H1 (cell line): Measurements from ENCODE around the gene GPC6. TPM values are rescaled to one million over a fixed set of nuclear protein-coding genes. Genes with fewer than 3 reads are reported as not detected.

ENCODE experiments used
- CTCF ChIA-PET: fragments of 300-600 bp; sonication (Branson Sonifier 250); formaldehyde crosslinking; loops from one replicate; lab custom pipeline; 2021; ENCODE audit not compliant: partially characterized antibody; lab: Charles Lee
- POLR2A ChIA-PET: fragments of 300-600 bp; sonication (Branson Sonifier 250); formaldehyde crosslinking; loops from one replicate; lab custom pipeline; 2021; ENCODE audit warnings: inconsistent platforms; ENCODE audit not compliant: partially characterized antibody; lab: Charles Lee
- DNase-seq, 2 experiments: peaks; one replicate each; pipeline versions ENCODE4 v3.0.0 to v3.0.0-alpha.2; 2010 to 2022; ENCODE audit warnings: low spot score in 2 of 2, low read depth in 1 of 2, mixed read lengths in 1 of 2
- FAIRE-seq: peaks from 2 replicates; lab custom pipeline; 2011; peaks lifted over from hg19 to GRCh38; lab: Jason Lieb, UNC
- H2AFZ ChIP-seq: 2 replicates; pipeline ENCODE4 v1.8.1; 2012; ENCODE audit warnings: low read length, inconsistent platforms
- H2AK5ac ChIP-seq: 2 replicates; pipeline ENCODE4 v1.6.1; 2013; ENCODE audit warnings: low read depth, low read length
- H2BK120ac ChIP-seq: replicated peaks from 2 replicates; pipeline ENCODE3; 2013; ENCODE audit warnings: low read depth, low read length, inconsistent platforms
- H2BK12ac ChIP-seq: 2 replicates; pipeline ENCODE4 v1.6.1; 2013; ENCODE audit warnings: low read depth, low read length
- H2BK15ac ChIP-seq: 2 replicates; pipeline ENCODE4 v1.6.1; 2013; ENCODE audit warnings: low read length
- H2BK20ac ChIP-seq: 2 replicates; pipeline ENCODE4 v1.6.1; 2013; ENCODE audit warnings: low read length
- H2BK5ac ChIP-seq: 2 replicates; pipeline ENCODE4 v1.6.1; 2013; ENCODE audit warnings: low read depth, low read length
- H3K14ac ChIP-seq: 2 replicates; pipeline ENCODE4 v1.6.1; 2013; ENCODE audit warnings: inconsistent platforms; ENCODE audit not compliant: insufficient read length
- H3K18ac ChIP-seq: 2 replicates; pipeline ENCODE4 v1.6.1; 2013; ENCODE audit warnings: low read length; ENCODE audit errors: extremely low read depth
- H3K23ac ChIP-seq: 2 replicates; pipeline ENCODE4 v1.6.1; 2013; ENCODE audit warnings: inconsistent platforms; ENCODE audit not compliant: insufficient read length
- H3K23me2 ChIP-seq: 2 replicates; pipeline ENCODE4 v1.6.1; 2013; ENCODE audit warnings: low read depth, low read length
- H3K27ac ChIP-seq: 2 replicates; pipeline ENCODE4 v1.6.1; 2011; ENCODE audit warnings: low read depth, low read length, inconsistent platforms
- H3K27me3 ChIP-seq, 4 experiments: replicated peaks in 1 of 4; 1 replicate in 1 of 4; 2 replicates in 3 of 4; pipeline versions ENCODE4 v1.6.1 to v1.8.1; 2011 to 2013; ENCODE audit warnings: low read length in 3 of 4, mild to moderate bottlenecking in 3 of 4, inconsistent platforms in 2 of 4, mixed read lengths in 2 of 4, moderate library complexity in 1 of 4; ENCODE audit not compliant: control insufficient read depth in 3 of 4, insufficient read depth in 3 of 4; ENCODE audit errors: extremely low read depth in 1 of 4
- H3K36me3 ChIP-seq, 4 experiments: 2 replicates each; pipeline versions ENCODE4 v1.6.1 to v1.8.1; 2011 to 2013; ENCODE audit warnings: mild to moderate bottlenecking in 4 of 4, low read length in 3 of 4, moderate library complexity in 2 of 4, control low read depth in 1 of 4, inconsistent platforms in 1 of 4; ENCODE audit not compliant: insufficient read depth in 4 of 4, control insufficient read depth in 2 of 4
- H3K4ac ChIP-seq: replicated peaks from 2 replicates; pipeline ENCODE3; 2013; ENCODE audit warnings: low read length, low read depth, mixed read lengths, inconsistent platforms; ENCODE audit not compliant: insufficient read length
- H3K4me1 ChIP-seq, 4 experiments: replicated peaks in 1 of 4; 1 replicate in 1 of 4; 2 replicates in 3 of 4; pipeline versions ENCODE4 v1.6.1 to v1.8.1; 2011 to 2013; ENCODE audit warnings: low read length in 3 of 4, inconsistent platforms in 2 of 4, mixed read lengths in 1 of 4; ENCODE audit not compliant: insufficient read depth in 4 of 4, control insufficient read depth in 3 of 4
- H3K4me2 ChIP-seq, 2 experiments: 2 replicates each; pipeline versions ENCODE4 v1.6.1 to v1.8.1; 2011 to 2013; ENCODE audit warnings: low read depth in 2 of 2, low read length in 2 of 2, control low read depth in 1 of 2, inconsistent platforms in 1 of 2, mild to moderate bottlenecking in 1 of 2; ENCODE audit not compliant: insufficient read depth in 1 of 2
- H3K4me3 ChIP-seq, 4 experiments: fragments of 200-600, 300-600 bp in 1 of 4; sonication (generic), shearing (Covaris generic), sonication (Bioruptor Twin) in 1 of 4; 2 replicates each; pipeline versions ENCODE4 v1.5.1 to v1.8.1; 2011 to 2016; ENCODE audit warnings: low read length in 4 of 4, low read depth in 3 of 4, control low read depth in 2 of 4, inconsistent platforms in 2 of 4, mild to moderate bottlenecking in 2 of 4, mixed read lengths in 1 of 4, moderate library complexity in 1 of 4; ENCODE audit not compliant: insufficient read depth in 2 of 4; ENCODE audit errors: extremely low read depth in 1 of 4
- H3K56ac ChIP-seq: replicated peaks from 2 replicates; pipeline ENCODE3; 2013; ENCODE audit warnings: low read depth, mild to moderate bottlenecking, mixed read lengths, low read length, inconsistent platforms; ENCODE audit not compliant: insufficient read length
- H3K79me1 ChIP-seq: 2 replicates; pipeline ENCODE4 v1.6.1; 2013; ENCODE audit warnings: low read depth, low read length, control low read depth
- H3K79me2 ChIP-seq, 2 experiments: 2 replicates each; pipeline versions ENCODE4 v1.6.1 to v1.8.1; 2012 to 2013; ENCODE audit warnings: low read length in 2 of 2, mild to moderate bottlenecking in 2 of 2, inconsistent platforms in 1 of 2; ENCODE audit not compliant: insufficient read depth in 2 of 2, control insufficient read depth in 1 of 2
- H3K9ac ChIP-seq, 4 experiments: replicated peaks in 1 of 4; 1 replicate in 1 of 4; 2 replicates in 3 of 4; pipeline versions ENCODE4 v1.6.1 to v1.8.1; 2011 to 2013; ENCODE audit warnings: low read depth in 3 of 4, low read length in 3 of 4, control low read depth in 2 of 4, mild to moderate bottlenecking in 2 of 4, moderate library complexity in 2 of 4, inconsistent platforms in 1 of 4; ENCODE audit errors: extremely low read depth in 1 of 4
- H3K9me3 ChIP-seq, 2 experiments: 2 replicates each; pipeline versions ENCODE4 v1.6.1 to v1.8.1; 2012 to 2013; ENCODE audit warnings: mild to moderate bottlenecking in 2 of 2, moderate library complexity in 2 of 2, control low read depth in 1 of 2, inconsistent platforms in 1 of 2, low read depth in 1 of 2, low read length in 1 of 2, mixed read lengths in 1 of 2; ENCODE audit not compliant: insufficient read depth in 2 of 2
- H4K20me1 ChIP-seq, 2 experiments: replicated peaks in 1 of 2; 2 replicates each; pipeline versions ENCODE3 to v1.8.1; 2011 to 2013; ENCODE audit warnings: inconsistent platforms in 2 of 2, low read length in 2 of 2, mild to moderate bottlenecking in 1 of 2; ENCODE audit not compliant: insufficient read depth in 2 of 2, control insufficient read depth in 1 of 2
- H4K5ac ChIP-seq: 2 replicates; pipeline ENCODE4 v1.6.1; 2013; ENCODE audit warnings: low read length, low read depth, mixed read lengths, inconsistent platforms; ENCODE audit not compliant: insufficient read length
- H4K8ac ChIP-seq: 2 replicates; pipeline ENCODE4 v1.8.0; 2013; ENCODE audit warnings: mild to moderate bottlenecking, moderate library complexity, low read length, inconsistent platforms; ENCODE audit not compliant: insufficient read depth; ENCODE audit errors: extremely low read depth
- H4K91ac ChIP-seq: replicated peaks from 2 replicates; pipeline ENCODE3; 2013; ENCODE audit warnings: low read length, mixed read lengths, inconsistent platforms; ENCODE audit not compliant: insufficient read length
- BRCA1 ChIP-seq: IDR thresholded peaks from 2 replicates; pipeline ENCODE4 v1.6.1; 2012; ENCODE audit warnings: low read depth, low read length, improper control_type of control experiment
- CBX8 ChIP-seq: fragments of 300-800, 300-1000 bp; sonication (generic); IDR thresholded peaks from 2 replicates; pipeline ENCODE4 v1.7.1; 2016; ENCODE audit warnings: low read depth, low read length, borderline replicate concordance
- CHD1 ChIP-seq: IDR thresholded peaks from 2 replicates; pipeline ENCODE4 v1.6.1; 2012; ENCODE audit warnings: low read depth, low read length, improper control_type of control experiment
- CREB1 ChIP-seq: IDR thresholded peaks from 2 replicates; pipeline ENCODE4 v1.6.1; 2012; ENCODE audit warnings: inconsistent platforms
- CTCF ChIP-seq, 3 experiments: IDR thresholded peaks; 1 replicate in 2 of 3; 2 replicates in 1 of 3; pipeline versions ENCODE4 v1.5.1 to v1.6.1; 2011; ENCODE audit warnings: low read length in 3 of 3, mild to moderate bottlenecking in 3 of 3, inconsistent platforms in 2 of 3, low read depth in 1 of 3, moderate library complexity in 1 of 3; ENCODE audit not compliant: insufficient read depth in 1 of 3; ENCODE audit errors: control extremely low read depth in 1 of 3
- EGR1 ChIP-seq: IDR thresholded peaks from 2 replicates; pipeline ENCODE4 v1.6.1; 2011; ENCODE audit warnings: low read depth, low read length, borderline replicate concordance
- KDM1A ChIP-seq: fragments of 200-600, 300-600 bp; sonication (generic); IDR thresholded peaks from 2 replicates; pipeline ENCODE4 v1.7.1; 2016; ENCODE audit warnings: mild to moderate bottlenecking, low read length, borderline replicate concordance
- KDM4A ChIP-seq: IDR thresholded peaks from one replicate; pipeline ENCODE4 v1.7.1; 2012; ENCODE audit warnings: low read depth, mild to moderate bottlenecking, moderate library complexity, low read length, inconsistent platforms; ENCODE audit not compliant: severe bottlenecking
- NANOG ChIP-seq: IDR thresholded peaks from 2 replicates; pipeline ENCODE4 v1.6.1; 2011; ENCODE audit warnings: low read length, low read depth, mild to moderate bottlenecking, inconsistent platforms; ENCODE audit not compliant: insufficient read depth, poor library complexity, severe bottlenecking
- POU5F1 ChIP-seq: IDR thresholded peaks from 2 replicates; pipeline ENCODE4 v1.6.1; 2011; ENCODE audit warnings: low read depth, mild to moderate bottlenecking, low read length, moderate library complexity
- SAP30 ChIP-seq: fragments of 300-600 bp; sonication (generic); IDR thresholded peaks from 2 replicates; pipeline ENCODE4 v1.7.1; 2012; ENCODE audit warnings: low read length, moderate library complexity, mild to moderate bottlenecking, inconsistent platforms; ENCODE audit not compliant: insufficient read depth, insufficient replicate concordance
- SIX5 ChIP-seq: IDR thresholded peaks from 2 replicates; pipeline ENCODE4 v1.6.1; 2011; ENCODE audit warnings: mild to moderate bottlenecking, low read depth, low read length
- TCF12 ChIP-seq: IDR thresholded peaks from 2 replicates; pipeline ENCODE4 v1.6.1; 2011; ENCODE audit warnings: low read depth, mild to moderate bottlenecking, low read length
- polyA plus RNA-seq, 7 experiments: library from polyadenylated mRNA; depleted of rRNA in 3 of 7; stranded (reverse) in 5 of 7; unstranded in 2 of 7; fragments of >200 nt in 5 of 7; fragments of 200-250 nt in 2 of 7; gene quantifications; 1 replicate in 5 of 7; 2 replicates in 1 of 7; 4 replicates in 1 of 7; pipeline versions ENCODE4 v1.2.1 to v1.2.3, GENCODE V29; 2011 to 2013; ENCODE audit warnings: missing spikeins in 2 of 7, mixed read lengths in 2 of 7
- total RNA-seq: library from RNA; stranded (reverse); fragmentation: NEBNext Ultra II Directional; extraction: Animal tissue kit (Norgen Biotek cat#: 25700); gene quantifications from 2 replicates; pipeline ENCODE4 v1.2.1, GENCODE V29; 2021

Gene GPC6
- total and polyA plus RNA-seq, 2 of the 8 experiments (the other 6 are each of a cell fraction or from before 2014, with no cell fraction given): 5.4 to 12.0 TPM

- DNase-seq (no peak), FAIRE-seq (no peak)
- Histone ChIP-seq H3K79me2 (no peaks in the 10 kb centered on the region), H3K9ac (no peak overlapping the region), H4K20me1 (no peaks in the 10 kb centered on the region), H3K9me3 (peaks cover 0 to 16% of the 10 kb centered on the region in 2 experiments; a peak in 1 of 4 replicates), H2BK12ac (no peak overlapping the region), H2BK15ac (no peak overlapping the region), H3K18ac (no peak overlapping the region), H3K4me2 (no peak overlapping the region), H3K23me2 (no peaks in the 10 kb centered on the region), H2BK120ac (no peak overlapping the region), H2AK5ac (no peak overlapping the region), H3K56ac (no peak overlapping the region), H2BK20ac (no peak overlapping the region), H2AFZ (no peak overlapping the region), H3K79me1 (no peaks in the 10 kb centered on the region), H2BK5ac (no peak overlapping the region), H4K91ac (no peak overlapping the region), H4K5ac (no peak overlapping the region), H3K27ac (no peak overlapping the region), H3K14ac (no peak overlapping the region), H3K4me3 (no peak overlapping the region), H3K23ac (no peak overlapping the region), H3K36me3 (no peaks in the 10 kb centered on the region), H4K8ac (no peak overlapping the region), H3K27me3 (no peaks in the 10 kb centered on the region), H3K4ac (no peak overlapping the region), H3K4me1 (no peaks in the 10 kb centered on the region)
- POLR2A ChIA-PET: interaction anchor here (0.6 kb wide), 1 partner anchor 10 kb away, joined by 3 read pairs; no protein-coding TSS in a partner anchor
- CTCF ChIA-PET: no interaction called here
- no peak for TF ChIP-seq SIX5
- TF ChIP-seq EGR1: no peak
- TF ChIP-seq KDM4A: no peak
- no peak for TF ChIP-seq SAP30
- no peak for TF ChIP-seq CREB1
- TF ChIP-seq CHD1: no peak
- TF ChIP-seq CTCF (IDR thresholded peaks at IDR 0.05; ENCODE audit: control extremely low read depth in 1 of 3, insufficient read depth in 1 of 3, low read depth in 1 of 3, low read length in 3 of 3): no peak
- no peak for TF ChIP-seq BRCA1
- no peak for TF ChIP-seq CBX8
- TF ChIP-seq POU5F1: no peak
- TF ChIP-seq KDM1A: no peak
- TF ChIP-seq TCF12: no peak
- no peak for TF ChIP-seq NANOG
Measured at GRCh38 chr13:93714171-93714570, 487.6 kb downstream of the GPC6 start.
